ENCODE results near the gene CHAC1.
A peak's percentile ranks its signal among the peaks of the same experiment; 100 is the strongest.

Gene CHAC1, protein sequence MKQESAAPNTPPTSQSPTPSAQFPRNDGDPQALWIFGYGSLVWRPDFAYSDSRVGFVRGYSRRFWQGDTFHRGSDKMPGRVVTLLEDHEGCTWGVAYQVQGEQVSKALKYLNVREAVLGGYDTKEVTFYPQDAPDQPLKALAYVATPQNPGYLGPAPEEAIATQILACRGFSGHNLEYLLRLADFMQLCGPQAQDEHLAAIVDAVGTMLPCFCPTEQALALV

DNA sequence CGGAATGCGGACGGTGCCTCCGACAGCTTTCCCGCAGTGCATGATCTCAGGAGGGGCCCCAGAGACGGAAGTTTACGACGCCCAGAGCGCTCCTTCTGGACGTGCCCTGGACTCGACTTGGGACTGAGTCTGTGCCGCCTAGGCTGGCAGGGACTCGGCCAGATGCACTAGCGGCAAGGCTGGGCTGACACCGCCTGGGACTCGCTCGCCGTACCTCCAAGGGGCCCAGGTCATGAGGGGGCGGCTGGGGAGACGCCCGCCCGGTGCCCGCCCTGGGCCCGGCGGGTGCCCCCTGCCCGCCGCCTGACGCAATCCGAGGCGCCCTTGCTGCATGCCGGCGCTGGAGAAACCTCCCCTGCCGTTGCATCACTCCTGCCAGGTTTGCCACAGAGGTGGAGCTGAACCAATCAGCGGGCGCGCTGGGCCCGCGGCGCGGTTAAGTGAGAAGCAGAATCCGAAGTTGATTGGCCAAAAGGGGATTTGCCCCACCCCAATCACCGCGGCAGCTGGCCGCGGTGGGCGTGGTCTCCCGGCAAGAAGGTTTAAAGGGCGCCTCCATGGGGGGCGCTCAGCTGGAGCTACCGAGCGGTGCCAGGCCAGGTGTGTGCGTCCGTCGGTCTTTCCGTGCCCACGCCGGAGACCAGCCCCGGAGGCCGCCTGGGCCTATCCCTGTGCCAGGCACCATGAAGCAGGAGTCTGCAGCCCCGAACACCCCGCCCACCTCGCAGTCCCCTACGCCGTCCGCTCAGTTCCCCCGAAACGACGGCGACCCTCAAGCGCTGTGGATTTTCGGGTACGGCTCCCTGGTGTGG, at the start of gene CHAC1:
Gene CHAC1, plus strand, starts transcription at position 571 of the 812 bp plus-strand sequence. Its CDS starts 113 bp downstream, at position 684.
- peak; percentile 97 for DNase-seq (ENCODE audit: low read depth)
- TF ChIP-seq, protein P1, sequence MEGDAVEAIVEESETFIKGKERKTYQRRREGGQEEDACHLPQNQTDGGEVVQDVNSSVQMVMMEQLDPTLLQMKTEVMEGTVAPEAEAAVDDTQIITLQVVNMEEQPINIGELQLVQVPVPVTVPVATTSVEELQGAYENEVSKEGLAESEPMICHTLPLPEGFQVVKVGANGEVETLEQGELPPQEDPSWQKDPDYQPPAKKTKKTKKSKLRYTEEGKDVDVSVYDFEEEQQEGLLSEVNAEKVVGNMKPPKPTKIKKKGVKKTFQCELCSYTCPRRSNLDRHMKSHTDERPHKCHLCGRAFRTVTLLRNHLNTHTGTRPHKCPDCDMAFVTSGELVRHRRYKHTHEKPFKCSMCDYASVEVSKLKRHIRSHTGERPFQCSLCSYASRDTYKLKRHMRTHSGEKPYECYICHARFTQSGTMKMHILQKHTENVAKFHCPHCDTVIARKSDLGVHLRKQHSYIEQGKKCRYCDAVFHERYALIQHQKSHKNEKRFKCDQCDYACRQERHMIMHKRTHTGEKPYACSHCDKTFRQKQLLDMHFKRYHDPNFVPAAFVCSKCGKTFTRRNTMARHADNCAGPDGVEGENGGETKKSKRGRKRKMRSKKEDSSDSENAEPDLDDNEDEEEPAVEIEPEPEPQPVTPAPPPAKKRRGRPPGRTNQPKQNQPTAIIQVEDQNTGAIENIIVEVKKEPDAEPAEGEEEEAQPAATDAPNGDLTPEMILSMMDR (IDR thresholded peaks at IDR 0.05; ENCODE audit: insufficient read depth, low read depth, low read length, missing control alignments), result no peak
- peak within 1 kb of the TSS; percentile 78 for H3K4me3 ChIP-seq (ENCODE audit: low read depth, low read length)

DNA sequence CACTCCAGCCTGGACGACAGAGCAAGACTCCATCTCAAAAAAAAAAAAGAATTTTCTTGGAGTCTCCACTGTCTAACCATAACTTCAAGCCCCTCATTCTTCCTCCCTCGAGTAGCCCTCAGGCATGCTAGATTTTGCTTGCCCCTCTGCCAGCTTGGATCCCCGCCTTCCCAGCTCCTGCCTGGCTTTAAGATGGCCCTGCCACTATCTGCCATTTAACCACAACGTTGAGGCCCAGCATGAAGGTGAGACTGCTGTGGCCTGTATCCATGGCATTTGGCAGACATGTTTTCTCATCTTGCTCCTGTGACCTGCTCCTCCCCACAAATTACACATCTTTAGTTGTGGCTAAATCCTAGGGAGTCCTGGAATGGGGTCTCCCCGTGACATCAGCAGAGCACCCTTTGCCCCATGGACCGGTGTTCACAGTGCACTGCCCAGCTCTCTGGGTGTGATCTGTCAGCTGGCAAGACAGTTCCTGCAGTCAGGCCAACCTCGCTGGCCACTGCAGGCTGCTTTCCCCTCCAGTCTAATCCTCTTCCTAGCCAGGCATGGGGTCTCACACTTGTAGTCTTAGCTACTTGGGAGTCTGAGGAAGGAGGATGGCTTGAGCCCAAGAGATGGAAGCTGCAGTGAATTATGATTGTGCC, 48.6 kb upstream of the CHAC1 start:
- DNase-seq (ENCODE audit: low read depth), result no peak
- H3K4me3 ChIP-seq (ENCODE audit: low read depth, low read length), result no peak overlapping the region
- TF ChIP-seq, protein P1 (IDR thresholded peaks at IDR 0.05; ENCODE audit: insufficient read depth, low read depth, low read length, missing control alignments), result no peak

DNA sequence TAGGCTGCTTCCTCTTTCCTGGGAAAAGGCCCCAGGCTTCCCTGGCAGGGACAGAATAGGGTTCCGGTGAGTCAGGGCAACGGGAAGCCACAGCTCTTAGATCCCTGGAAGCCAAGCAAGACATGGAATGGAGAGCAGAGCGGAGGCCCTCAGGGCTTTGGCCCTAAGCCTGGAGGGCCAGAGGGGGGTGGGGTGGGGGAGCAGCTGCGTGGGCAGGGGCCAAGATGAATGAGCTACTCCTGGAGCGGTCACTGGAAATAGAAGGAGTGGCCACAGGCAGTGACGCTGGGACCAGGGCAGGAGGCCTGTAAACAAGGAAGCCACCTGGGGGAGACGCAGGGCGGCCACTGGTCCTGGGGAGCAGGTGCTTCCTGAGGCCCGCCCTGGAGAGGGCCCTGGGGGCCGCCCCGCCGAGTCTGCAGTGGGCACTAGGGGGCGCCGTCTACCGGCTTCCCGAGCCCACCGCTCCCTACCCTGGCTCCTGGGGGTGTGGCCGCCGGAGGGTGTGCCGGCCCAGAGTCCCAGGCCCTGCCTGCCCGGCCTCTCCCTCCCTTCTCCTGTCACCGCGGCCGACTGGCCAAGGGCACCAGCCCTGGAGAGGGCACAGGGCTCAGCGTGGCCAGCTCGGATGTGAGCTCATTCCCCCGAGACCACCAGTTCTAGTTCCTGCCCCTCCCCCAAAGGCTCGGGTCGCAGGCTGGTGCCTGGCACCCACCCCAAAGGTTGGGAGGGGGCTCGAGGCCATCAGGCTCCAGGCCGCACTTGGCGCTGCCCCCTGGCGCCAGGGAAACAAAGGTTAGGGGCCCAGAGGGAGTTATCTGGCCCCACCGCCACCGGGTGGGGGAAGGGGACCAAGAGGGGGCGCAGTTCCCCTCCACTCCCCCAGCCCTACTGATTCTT, 46.9 kb upstream of the CHAC1 start:
- DNase-seq (ENCODE audit: low read depth), result peak; percentile 83
- peak overlapping the region; percentile 52 for H3K4me3 ChIP-seq (ENCODE audit: low read depth, low read length)
- TF ChIP-seq, protein P1 (IDR thresholded peaks at IDR 0.05; ENCODE audit: insufficient read depth, low read depth, low read length, missing control alignments), result peak; percentile 86

DNA sequence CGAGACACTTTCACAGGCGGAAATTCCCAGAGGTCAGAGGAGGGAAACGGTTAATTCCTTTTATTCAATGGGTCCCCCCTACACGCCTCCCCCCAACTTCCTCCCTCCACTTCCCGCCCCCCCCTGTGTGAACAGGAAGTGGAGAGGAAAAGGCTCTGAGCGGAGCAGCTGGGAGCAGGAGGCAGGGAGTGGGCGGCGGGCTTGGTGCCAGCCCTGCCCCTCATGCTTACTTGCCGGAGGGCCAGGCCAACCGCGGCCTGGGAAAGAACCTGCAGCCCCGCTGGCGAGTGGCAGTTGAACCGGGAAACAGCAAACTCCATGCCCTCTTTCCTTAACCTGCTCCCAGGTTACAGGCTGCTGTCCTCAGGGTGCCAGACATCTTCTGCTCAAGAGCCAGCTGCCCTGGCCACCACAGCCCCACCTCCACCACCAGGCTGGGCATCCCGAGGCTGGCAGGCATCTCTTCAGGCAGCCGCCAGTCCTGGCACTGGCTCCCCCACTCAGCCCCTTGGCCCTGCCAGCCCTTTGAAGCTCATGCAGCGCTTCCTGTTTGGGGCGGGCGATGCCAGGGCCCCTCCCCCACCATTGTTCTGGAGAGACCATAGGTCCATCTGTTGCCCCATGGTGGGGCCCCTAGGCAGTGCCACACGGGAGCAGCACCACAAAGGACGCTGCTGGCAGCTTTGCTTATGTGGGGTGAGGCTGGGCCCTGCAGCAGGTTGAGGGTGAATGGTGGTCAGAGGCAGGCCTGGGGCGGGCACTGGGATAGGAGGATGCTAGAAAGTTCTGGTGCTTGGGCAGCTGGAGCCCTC, 46.1 kb upstream of the CHAC1 start:
- TF ChIP-seq, protein P1 (IDR thresholded peaks at IDR 0.05; ENCODE audit: insufficient read depth, low read depth, low read length, missing control alignments), result no peak
- peak; percentile 46 for DNase-seq (ENCODE audit: low read depth)
- H3K4me3 ChIP-seq (ENCODE audit: low read depth, low read length), result peak overlapping the region; percentile 52

DNA sequence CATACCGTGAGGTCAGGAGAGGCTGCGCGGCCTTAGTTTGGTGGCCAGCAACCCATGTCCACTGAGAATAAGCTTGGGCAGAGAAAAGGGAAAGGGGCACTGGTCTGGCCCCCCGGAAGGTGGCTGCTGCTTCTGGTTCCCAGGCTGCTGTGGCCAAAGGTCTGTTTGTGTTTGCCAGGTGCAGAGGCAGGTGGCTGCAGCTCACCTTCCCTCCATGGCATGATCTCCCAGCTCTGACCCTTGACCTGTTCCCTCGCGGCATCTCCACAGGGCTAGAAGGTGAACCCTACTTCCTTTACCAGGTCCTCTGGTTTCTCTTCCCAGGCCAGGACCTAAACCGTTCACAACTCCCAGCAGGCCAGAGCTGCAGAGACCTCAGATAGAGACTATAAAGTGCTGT, 45.2 kb upstream of the CHAC1 start:
- TF ChIP-seq, protein P1 (IDR thresholded peaks at IDR 0.05; ENCODE audit: insufficient read depth, low read depth, low read length, missing control alignments), result no peak
- no peak for DNase-seq (ENCODE audit: low read depth)
- no peak overlapping the region for H3K4me3 ChIP-seq (ENCODE audit: low read depth, low read length)
